GM19240 (cell line): ENCODE data around the gene KAZN.

ENCODE experiments used
- DNase-seq: peaks from one replicate; pipeline ENCODE4 v3.0.0; 2011; ENCODE audit warnings: low spot score; ENCODE audit not compliant: insufficient read length

KAZN gene

DNA sequence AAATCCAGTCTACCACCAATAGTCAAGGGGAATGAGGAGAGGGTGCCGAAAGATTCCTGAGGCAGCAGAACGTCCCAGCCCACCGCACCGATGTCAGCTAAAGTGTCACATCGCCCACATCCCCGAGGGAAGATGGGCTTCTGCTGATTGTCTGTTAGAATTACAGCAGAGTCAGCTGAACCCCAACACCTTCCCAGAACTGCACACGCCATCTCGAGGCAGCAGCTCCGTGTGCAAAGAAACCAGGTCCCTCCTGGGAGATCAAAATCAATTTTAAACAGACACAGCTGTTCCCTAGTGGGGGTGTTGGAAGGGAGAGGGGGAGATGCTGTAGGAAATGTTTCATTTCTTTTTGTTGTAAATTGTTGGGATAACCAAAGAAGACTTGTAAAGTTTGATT is 12.8 kb upstream of the KAZN start:
- DNase-seq = no peak

DNA sequence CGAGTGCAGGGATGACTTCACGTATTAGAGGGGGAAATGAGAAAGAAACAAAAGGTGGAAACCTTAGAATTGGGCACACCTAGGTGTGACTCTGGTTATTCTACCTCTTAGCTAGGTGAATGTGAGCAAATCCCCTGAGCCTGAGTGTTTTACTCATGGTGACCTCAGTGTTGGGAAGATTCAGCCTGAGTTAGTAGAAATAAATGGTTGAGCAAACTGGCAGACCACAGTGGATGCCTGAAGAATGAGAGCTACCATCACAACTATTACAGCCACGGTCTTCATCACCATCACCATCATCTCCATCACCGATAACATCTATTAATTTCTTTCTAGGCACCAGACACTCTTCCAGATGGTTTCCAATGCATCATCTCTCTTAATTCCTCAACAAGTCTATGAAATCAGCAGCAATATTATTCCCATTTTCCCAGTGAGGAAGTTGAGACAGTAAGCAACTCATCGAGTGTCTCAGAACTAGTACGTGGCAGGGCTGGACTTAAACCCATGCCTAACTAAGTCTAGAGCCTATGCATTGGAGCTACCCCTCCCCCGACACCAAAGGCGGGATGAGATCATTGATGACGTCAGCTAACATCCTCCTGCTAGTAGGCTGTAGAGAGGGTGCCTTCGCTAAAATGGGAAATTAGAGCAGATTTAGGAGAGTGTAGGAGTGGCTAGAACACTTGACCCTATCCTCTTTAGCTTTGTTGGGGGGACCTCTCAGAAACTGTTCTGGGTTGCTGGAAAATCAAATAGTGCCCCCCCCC is 7.9 kb upstream of the KAZN start:
- no peak for DNase-seq

DNA sequence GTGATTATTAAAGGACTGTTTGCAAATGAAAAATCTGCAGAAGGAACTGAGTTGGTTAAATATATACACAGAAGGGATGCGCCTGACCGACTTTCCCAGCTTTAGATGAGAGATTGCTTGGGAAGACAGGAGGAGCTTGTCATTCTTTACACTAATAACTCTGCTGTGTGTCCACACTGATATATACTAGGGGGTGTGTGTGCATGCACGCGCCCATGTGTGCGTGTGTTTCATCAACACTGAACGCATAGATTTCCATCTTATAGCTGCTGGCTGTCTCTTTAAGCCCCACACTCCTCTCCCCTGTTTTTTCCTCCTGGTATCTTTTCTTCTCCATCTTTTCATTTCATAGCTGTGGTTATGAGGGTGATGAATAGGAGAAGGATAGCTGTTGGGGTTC is 6.9 kb upstream of the KAZN start:
- no peak for DNase-seq

DNA sequence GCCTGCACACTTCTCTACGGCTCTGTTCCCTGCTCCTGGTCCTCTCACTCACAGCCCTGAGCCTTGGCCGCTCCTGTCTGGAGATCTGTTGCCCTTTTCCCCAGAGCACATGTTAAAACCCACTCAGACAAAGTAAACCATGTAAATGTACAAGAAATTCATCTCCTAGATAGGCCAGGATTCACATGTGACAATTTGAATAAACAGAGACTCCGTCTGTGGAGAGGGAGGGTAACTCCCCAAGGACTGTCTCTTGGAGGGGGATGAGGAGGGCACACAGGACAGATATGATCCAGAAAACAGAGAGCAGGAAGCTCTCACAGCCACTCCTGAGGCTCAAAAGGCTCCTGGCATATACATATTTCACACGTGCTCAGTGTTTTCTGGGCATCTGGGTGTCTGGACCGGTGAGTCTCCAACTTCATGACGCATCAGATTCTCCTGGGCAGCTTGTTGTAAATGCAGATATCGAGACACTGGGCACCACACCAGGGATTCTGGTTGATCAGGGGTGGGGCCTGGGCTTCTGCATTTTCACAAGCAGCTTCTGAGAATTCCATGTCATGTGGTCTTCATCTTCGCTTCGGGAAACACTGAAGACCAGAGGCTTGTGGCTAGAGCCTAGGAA is 6.4 kb upstream of the KAZN start:
- no peak for DNase-seq

DNA sequence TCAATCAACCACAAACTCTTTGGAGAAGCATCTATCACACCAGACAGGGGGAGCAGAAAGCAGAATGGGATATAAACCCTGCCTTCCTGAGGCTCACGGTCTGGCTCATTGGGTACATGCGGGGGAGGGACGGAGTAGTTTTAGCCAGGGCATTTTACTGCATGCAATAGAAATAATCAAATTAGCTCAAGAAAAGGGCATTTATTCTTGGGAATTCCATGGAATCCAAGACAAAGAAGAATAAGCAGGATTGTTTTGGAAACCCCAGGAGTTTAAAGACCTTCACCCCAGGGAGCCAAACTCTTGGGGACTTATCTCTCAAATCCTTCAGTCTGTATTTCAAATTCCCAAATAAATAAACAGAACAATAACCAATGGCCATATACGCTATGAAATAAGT is 5.2 kb upstream of the KAZN start:
- DNase-seq = no peak

DNA sequence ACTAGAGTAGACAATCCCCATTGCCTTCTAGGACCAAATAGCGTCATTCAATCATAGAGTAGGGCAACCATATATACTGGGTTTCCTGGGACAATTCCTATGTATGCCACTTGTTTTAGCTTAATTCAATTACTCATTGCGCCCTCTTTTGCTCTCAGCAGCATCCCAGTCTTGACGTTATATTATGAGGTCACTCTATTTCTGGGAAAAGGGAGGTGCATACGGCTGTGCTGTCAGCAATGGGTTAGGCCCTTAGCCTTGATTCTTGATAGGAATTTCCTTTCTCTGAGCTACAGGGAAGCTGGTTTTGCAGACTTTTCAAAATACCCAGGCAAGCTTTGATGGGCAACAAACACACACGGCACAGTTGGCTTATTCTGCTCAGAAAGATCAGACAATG is 4.4 kb upstream of the KAZN start:
- no peak for DNase-seq

DNA sequence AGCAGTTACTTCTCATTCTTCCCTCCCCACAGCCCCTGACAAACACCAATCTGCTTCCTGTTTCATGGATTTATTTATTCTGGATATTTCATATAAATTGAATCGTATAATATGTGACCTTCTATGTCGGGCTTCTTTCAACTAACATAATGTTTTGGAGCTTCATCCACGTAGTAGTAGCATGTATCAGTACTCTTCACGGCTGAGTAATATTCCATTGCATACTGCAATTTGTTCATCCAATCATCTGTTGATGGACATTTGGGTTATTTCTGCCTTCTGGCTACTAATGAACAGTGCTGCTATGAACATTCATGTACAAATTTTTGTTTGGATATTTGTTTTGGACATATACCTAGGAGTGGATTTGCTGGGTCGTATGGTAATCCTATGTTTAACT is 1.9 kb upstream of the KAZN start:
- no peak for DNase-seq

DNA sequence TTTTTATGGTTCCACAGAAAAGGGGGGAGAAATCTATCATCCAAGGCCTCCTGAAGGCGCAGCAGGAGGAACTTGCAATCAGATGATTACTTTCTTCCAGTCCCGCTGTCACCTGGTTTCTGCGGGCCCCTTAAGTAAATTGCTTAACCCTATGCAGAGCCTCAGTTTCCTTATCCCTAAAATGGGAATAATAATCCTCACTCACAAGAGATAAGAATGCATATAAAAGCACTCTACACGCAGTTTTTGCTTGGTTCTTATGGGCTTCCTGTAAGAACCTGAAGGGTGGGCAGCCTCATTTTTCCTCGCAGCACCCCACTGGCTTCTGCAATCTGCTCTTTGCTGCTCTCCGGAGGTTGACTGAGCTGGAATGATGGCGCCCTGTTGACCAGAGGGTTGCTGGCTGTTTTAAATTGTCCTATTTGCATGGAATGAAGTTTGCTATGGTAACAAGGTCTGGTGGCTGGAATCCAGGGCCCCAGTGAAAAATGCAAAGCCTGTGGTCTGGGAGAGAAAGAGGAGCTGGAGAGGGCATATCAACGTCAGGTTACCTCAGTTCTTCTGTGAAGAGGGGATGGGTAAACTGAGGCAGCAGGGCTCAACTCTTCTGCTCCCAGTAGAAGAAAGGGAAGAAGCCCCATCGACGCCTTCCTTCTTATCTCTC is 1.0 kb upstream of the KAZN start:
- no peak for DNase-seq

DNA sequence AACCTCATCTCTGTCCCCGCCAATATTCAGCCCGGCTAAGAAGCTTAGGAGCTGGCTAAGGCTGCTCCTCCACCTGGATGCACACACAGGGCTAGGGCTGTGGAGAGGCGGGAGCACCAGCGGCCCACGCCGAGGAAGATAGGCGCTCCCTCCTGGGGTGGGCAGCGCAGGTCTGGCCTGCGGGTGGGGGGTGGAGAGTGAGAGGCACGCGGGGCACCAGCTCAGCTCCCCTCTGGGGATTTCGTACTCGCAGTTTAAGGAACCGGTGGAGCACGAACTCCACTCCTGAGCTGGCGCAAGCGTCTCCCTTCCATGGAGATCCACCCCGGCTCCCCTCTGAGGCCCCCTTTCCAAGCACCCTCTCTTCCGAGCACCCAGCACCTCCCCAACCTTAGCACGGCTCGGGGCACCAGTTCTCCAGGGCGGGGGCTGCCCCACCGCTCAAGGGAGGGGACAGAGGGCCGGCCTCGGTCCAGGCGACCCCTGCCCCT is 433 bp upstream of the KAZN start:
- no peak for DNase-seq

DNA sequence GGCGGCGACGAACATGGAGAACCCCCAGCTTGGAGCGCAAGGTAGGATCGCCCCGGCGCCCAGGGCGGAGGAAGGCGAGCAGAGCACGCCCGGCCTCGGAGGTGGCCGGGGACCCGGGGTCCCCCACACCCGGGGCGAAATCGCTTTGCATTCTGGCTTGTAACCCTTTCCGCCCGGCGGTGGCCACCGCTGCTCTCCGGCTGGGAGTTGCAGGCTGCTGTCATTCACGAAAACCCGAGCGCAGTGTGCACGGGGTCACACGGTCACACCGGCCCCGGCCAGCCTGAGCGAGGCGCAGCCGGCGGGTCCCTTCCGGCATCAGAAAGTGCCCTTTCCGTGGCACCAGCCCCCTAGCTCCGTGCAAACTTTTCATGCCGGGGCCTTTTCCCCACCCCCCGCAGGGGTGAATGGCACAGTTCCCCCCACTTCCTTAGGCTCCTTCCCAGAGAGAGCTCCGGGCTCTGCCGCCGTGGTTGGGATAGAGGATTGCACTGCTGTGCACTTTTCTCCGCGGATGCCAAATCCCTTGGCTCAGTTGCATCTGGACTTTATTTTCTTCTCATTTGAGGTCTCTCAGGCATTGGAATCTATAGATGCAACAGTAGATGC is 802 bp downstream of the KAZN start:
- DNase-seq = no peak

DNA sequence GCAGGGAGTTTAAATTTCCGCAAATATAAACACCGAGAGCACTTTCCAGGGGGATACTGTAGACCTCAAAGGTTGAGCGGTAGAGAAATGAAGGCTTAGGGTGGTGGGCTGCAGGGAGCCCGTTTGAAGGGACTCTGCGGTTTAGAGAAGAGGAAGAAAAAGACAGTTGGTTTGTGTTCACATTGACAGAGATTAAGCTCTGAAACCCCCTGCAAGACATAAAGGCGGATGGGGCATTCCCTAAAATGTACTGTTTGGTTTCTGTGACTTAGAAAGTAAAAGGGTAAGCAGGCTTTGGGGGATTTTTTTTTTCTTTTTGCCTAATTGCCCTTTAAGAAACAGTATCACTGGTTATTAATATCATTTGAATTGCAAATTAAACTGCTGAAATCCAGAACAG is 1.3 kb downstream of the KAZN start:
- no peak for DNase-seq

DNA sequence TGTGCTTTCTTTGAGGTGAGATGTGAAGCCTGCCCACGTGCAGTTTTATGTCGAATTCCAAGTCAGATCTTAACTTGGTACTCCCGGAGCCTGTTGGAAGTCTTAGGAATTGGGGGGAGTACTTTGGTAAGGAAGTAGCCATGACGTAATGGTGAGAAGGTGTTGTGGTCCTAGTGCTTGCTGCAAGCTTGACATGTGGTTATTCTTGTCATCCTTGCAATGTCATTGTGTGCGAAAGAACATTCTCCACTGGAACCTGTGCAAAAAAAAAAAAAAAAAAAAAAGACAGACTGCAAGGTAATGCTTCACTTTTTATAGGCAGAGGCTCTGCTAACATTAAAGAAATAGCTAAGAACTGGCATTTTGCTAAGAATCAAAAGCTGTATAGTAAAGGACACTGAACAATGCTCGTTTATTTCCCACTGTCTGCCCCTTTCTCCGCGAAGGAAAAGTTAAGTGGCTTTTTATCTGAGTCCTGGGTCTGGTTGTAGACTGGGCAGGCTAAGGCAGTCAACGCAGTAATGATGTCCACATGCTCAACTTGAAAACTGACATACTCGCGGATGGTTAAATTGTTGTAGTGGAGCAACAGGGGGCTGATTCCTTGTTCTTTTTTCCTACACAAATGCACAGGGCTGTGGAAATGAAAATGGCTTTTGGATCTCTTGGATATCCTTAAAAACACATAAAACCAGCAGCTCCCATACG is 2.1 kb downstream of the KAZN start:
- no peak for DNase-seq

DNA sequence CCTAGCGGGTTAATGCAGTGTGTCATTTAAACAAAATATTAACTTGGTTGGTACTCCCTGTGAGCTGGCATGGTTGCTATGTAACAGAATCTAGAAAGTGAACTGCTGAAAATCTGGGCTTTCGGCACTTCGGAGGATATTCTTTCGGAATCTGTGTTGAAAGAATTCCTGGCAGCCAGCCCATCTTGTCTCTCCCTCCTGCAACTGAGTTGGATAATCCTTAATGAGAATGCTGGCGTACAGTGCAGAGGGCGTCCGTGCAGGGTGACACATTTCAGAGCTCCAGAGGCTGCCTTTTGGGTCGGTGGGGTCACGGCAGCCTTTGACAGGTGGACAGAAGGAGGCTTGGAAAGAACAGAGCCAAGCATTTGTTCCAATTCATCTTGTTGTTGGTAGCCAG is 3.7 kb downstream of the KAZN start:
- no peak for DNase-seq

DNA sequence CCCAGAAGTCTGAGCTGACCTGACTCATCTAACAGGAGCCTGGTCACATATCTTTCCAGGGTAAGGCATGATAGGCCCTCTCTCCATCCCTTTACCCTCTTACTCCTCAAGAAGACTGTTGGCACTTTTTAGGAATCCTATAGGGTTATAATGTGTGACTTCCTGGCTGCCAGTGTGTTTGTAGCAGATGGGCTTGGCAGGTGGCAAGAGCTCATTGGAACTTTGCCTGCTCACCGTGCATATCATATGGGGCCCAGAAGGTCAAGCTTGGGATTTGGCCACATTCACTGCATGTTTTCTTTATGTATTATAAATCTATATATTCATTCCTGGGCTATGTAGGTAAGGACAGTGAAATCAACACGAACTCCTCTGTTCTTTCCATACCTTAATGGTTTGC is 5.2 kb downstream of the KAZN start:
- DNase-seq = no peak

DNA sequence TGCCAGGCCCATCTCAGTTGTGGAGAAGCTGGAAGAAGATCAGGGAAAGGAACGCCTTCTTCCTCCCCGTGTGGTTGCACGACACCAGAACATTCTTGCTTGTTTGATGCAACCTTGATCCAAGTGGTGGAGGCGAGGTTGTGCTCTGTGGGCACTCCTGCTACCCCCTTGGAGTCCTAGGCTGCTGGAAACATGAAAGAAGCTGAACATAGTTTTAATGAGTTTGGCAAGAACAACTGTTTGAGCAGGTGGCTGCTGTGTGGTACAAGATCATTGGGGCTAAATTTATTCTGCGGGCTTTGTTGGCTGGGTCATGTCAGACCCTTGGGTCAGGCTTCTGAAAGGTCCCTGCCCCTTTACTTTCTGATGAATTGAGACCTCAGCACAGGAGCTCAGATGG is 5.9 kb downstream of the KAZN start:
- DNase-seq = no peak

DNA sequence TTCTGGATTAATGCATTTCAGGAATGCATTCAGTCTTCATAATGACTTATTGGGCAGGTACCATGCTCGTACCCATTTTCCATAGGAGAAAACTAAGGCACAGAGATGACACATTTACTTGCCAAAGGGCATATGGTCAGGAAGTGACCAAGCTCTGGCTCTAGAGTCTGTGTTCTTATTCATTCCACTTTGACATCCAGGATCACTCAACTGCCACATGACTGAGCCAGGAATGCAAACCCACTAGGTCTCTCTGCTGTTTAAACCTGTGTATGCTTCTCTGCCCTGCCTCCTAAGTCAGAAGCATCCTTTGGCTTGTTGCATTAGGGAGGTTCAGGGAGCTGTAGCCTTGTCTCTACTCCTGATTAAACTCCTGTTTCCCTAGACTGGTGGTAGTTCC is 7.5 kb downstream of the KAZN start:
- no peak for DNase-seq

DNA sequence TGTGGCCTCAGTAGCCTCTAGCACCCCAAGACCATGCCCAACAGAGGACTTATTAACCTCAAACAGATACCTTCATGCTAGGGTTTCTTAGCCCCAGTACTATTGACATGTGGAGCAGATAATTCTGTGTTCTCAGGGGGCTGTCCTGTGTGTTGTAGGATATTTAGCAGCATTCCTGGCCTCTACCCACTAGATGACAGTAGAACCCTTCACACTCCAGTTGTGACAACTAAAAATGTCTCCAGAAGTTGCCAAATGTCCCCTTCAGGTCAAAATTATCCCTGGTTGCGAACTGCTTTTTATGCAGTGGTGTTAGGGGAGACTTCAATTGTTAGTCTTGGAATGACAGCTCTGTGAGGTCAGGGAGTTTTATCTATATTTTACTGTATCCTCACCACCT is 8.1 kb downstream of the KAZN start:
- DNase-seq = no peak

DNA sequence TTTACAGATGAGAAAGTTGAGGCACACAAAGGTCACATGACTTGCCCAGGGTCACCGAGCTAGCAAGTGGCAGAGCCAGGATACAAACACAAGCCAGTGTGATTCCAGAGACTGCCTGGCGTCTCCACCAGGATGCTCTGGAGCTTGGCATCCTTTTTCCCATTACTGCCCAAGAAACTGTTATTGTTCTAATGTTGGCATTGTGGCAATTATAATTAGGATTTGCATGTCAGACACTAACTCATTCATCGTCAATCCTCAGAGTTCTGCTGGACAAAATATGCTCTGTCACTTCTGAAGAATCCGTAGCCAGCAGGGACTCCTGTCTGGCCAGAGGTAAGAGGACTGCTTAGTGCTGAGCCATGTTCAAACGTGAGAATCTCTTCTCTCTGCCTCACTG is 8.8 kb downstream of the KAZN start:
- DNase-seq = no peak

DNA sequence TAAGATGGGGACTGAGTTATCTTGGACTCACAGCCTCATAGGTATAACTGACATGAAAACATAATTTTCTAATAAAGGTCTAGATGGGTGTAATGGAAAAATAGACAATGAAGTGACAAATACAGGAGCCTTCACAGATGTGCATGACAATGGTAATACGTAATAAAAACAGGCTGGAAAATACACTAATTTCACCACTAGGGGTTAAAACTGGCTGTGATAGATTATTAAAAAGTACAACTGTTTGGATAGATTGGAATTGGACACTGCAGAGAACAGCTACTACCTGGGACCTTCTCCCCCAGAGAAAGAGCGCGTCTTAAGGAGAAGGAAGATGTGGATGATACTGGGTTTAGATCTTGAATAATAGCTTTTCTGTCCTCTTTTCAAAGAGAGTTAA is 9.8 kb downstream of the KAZN start:
- DNase-seq = no peak

DNA sequence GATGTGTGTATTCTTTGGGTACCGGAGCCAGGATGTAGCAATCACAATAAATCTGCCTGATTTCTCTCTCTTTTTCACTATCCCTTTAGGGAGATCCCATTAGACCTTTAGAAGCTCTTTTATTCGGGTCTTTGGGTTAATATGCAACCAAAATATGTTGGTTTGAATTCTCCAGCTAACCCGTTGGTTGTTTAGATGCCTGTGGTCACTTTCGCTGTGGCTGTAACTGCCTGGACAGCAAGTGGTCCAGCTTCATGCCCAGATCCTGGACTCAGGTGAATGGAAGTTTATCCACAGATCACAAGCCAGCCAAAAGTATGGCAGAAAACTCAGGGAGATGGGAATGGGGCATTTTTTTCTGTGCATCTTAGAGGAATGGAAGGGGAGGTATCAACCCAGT is 12.3 kb downstream of the KAZN start:
- no peak for DNase-seq

DNA sequence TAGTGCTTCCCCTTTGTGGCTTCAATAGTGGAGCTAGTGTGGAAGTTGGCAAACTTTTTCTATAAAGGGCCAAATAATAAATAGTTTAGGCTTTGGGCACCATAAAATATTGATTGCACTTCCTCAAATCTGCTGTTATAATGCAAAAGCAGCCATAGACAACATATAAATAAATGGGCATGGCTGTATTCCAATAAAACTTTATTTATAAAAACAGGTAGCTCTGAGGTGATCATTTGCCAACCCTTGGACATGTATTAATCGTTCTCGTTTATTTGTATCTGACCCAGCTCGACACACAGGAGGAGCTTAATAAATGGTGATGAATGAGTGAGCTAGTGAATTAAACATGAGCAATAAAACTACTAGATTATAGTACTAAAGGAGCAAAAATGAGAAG is 13.3 kb downstream of the KAZN start:
- DNase-seq = no peak

DNA sequence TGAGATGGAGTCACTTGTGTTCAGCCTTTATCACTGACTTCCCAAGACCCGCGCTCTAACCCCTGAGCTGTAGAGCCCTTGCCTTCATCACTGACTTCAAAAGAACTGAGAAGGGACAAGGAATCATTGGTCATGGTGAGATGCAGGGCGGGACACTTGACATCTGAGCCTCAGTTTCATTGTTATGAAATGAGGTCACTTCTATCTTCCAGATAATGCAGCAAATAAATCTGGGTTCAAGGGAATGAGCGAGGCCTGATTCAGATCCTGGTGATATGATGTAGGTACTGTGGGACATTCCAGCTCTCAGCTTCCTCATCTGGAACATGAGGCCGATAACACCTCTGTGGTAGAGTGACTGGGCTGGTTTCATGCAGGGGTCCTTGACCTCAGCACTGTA is 13.8 kb downstream of the KAZN start:
- DNase-seq = no peak
